GM18861 (cell line): ENCODE results near the gene EXD2.
"Not testable (repeated sequence)": the region's sequence is repeated elsewhere in the genome, so short reads cannot be mapped to it uniquely, and the experiment has no call there.

ENCODE experiments used
- ATAC-seq: cut with Tn5 transposase; IDR thresholded peaks from one replicate; pipeline ENCODE4 v1.9.1; 2021; ENCODE audit not compliant: unreplicated experiment

EXD2 gene

DNA sequence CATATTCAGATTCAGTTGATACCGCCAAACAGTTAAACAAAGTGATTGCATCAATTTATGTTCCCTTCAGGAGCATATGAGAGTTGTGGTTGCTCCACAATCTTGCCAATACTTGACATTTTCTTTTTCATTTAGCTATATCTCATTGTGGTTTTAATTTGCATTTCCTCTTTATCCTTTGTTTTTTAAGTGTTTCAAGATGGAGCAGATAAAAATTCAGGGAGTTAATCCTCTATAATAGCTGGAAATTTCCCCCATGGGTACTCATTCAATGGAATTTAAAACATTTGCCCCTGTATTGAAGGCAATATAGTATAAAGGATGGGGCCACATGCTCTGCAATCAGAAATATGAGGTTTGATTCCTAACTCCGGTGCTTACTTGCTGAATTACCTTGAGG is 1.1 kb upstream of the EXD2 start:
- ATAC-seq: no peak

GRCh38 chr14:69193721-69194120 is 2.4 kb downstream of the EXD2 start:
- no peak for ATAC-seq

DNA sequence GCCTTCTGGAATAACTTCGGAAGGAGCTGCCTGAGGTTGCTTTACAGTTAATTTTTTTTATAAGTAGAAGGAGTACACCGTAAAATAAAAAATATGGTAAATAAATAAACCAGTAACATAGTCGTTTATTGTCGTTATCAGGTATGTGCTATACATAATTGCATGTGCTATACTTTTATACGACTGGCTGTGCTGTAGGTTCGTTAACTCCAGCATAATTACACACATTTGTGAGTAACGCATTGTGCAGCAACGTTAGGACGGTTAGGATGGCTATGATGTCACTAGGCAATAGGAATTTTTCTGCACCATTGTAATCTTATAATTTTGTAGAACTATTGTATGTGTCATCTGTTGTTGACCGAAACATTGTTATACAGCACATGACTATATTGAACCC is 8.5 kb downstream of the EXD2 start:
- no peak for ATAC-seq

DNA sequence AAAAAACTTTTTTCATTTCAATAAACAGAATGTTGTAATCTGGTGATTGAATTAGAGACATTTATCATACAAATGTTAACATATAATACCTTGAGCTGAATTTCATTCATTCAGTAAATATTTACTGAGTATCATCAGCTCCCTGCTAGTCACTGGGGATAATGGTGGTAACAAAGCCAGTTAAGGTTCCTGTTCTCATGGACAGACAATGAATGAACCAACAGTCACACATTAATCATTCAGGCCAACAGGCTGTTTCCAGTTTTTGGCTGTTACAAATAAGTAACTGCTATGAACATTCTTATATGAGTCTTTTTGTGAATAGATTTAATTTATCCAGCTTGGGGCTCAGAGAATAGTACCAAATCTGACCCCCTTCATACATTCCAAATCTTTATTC is 13.5 kb downstream of the EXD2 start:
- no peak for ATAC-seq

DNA sequence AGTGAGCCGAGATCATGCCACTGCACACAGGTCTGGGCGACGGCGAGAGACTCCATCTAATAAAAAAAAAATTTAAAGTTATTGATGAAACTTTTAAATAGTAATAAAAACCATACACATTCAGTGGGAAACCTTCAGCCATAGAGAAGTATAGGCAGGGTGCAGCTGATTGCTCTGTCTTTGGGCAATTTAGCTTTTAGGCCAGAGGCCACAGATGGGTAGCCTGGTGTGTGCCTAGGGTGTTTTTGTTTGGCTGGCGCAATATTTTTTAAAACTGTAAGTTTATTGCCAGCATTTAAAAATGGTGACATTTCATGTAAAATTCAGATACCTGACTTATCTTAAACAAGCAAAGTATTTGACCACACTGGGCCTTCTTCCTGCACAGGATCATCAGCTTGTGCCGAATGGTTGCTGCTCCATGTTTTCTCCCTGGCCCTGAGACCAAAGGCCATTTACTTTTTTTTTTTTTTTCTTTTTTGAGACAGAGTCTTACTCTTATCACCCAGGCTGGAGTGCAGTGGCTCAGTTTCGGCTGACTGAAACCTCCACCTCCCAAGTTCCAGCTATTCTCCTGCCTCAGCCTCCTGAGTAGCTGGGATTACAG is 16.2 kb downstream of the EXD2 start:
- ATAC-seq: no peak

DNA sequence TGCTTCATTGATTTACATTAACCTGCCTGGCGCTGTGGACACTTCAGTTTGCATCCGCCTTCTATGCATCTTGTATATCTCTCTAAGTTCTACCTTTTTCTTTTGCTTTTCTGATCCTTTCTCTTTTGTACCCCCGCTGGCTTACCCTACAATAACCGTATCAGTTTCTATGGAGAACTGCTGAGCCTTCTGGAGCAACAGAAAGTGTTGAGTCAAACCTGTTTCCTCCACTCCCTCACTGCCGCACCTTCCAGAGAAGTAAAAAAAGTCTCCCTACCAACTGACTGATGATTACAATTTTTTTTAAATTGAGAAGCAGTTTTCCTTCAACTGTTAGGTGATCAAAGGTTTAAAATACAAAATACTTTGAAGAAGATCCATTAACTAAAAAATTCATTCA is 17.4 kb downstream of the EXD2 start:
- no peak for ATAC-seq

DNA sequence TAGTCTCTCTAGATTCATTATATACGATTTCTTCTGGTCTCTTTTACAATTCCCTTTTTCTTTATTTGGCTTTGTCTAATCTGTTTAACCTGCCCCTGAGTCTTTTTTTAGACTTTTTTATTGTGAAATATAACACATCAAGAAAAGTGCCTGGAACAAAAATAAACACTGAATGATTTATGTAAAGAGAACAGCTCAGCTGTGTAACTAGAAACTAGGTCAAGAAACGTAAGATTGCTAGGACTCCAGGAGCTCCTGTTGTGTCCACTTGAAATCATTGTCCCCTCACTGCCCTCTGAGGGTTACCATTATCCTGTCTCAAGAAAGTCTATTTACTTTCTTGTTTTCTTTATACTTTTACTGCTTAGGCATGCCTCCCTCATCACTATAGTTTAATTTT is 23.1 kb downstream of the EXD2 start:
- ATAC-seq: no peak

- not testable (repeated sequence) for ATAC-seq
Measured at GRCh38 chr14:69217663-69218062, 26.4 kb downstream of the EXD2 start.

DNA sequence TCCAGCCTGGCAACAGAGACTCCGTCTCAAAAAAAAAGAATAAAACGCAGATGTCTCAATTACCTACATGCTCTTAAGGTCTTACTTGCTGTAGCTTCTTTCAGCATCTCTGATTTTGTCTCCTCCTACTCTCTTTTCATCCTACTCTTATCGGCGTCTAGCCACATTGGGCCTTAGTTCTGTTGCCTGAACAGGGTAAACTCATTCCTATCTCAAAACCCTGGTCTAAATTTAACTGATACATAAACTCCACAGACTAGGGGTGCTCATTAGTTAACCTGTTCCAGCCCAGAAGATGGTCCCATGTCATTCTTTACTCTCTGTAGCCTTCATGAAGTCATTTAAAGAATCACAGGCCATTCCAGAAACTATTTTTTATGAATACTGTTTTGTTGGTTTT is 33.6 kb downstream of the EXD2 start:
- no peak for ATAC-seq

GRCh38 chr14:69226178-69226577 is 34.9 kb downstream of the EXD2 start:
- ATAC-seq: no peak

- no peak for ATAC-seq
Measured at GRCh38 chr14:69226736-69227135, 35.4 kb downstream of the EXD2 start.

DNA sequence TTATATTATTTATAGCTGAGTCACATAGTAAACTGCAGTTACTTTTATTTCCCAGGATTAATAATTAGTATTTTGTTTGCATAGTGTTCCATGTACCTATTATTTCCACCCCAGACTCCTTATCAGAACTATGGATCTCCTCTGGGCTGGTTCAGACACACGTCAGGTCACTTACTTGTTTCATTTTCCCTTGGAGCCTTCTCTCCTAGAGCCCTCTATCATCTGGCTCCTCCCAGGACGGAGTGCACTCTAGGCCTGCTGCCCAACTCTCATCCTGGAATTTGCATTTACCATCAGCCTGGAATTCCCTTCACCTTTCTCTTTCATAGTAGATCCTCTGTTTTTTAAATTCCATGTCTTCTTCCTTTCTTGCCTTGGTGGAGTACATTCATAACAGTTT is 40.2 kb downstream of the EXD2 start:
- no peak for ATAC-seq

DNA sequence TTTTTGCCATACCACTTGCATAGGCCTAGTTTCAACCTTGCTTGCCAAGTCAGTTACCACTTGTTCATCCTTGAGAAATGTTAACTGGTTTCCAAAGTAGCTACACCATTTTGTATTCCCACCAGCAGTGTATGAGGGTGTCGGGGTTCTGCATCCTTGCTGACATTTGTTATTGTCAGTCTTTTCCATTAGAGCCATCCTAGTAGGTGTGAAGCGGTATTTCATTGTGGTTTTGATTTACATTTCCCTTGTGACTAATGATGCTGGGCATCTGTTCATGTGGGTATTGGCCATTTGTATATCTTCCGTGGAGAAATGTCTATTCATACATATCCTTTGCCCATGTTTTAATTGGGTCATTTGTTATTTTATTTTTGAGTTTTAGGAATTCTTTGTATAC is 41.1 kb downstream of the EXD2 start:
- ATAC-seq: no peak

DNA sequence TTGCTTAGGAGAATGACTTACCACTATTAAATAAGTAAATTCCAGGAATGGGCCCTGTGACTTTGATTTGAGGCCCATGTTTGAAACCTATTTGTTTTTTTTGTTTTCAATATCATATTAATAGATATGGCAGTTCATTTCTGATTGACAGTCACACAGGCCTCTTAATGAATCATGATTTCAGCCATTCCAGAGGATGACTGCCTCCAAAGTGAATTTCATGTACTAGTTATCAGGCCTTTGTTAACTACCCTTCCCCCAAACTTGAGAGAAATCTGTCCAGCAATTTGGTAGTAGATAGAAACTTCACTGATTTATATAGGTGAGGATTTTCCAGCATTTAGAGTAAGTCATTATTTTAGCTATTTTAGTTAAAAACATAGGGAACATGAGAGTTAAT is 42.8 kb downstream of the EXD2 start:
- ATAC-seq: no peak

- no peak for ATAC-seq
Measured at GRCh38 chr14:69235708-69236107, 44.4 kb downstream of the EXD2 start.

- no peak for ATAC-seq
Measured at GRCh38 chr14:69237142-69237541, 45.8 kb downstream of the EXD2 start.

- ATAC-seq: no peak
Measured at GRCh38 chr14:69237584-69237983, 46.3 kb downstream of the EXD2 start.

DNA sequence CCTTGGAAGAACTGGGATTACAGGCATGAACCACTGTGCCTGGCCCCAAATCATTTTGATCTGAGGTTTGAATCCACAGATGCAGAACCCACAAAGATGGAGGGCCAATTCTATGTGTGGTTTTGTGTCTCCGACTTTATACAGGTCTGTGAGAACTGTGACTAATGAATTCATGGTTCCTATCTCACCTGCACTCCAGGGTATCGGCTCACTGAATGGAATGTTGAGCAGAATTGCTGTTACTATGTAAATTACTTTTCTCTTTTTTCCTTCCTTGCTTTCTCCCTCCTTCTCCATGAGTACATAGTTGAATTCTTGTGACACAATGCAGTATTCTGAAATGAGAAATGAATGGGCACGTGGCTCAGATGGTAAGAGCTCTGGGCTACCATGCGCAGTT is 47.6 kb downstream of the EXD2 start:
- no peak for ATAC-seq

DNA sequence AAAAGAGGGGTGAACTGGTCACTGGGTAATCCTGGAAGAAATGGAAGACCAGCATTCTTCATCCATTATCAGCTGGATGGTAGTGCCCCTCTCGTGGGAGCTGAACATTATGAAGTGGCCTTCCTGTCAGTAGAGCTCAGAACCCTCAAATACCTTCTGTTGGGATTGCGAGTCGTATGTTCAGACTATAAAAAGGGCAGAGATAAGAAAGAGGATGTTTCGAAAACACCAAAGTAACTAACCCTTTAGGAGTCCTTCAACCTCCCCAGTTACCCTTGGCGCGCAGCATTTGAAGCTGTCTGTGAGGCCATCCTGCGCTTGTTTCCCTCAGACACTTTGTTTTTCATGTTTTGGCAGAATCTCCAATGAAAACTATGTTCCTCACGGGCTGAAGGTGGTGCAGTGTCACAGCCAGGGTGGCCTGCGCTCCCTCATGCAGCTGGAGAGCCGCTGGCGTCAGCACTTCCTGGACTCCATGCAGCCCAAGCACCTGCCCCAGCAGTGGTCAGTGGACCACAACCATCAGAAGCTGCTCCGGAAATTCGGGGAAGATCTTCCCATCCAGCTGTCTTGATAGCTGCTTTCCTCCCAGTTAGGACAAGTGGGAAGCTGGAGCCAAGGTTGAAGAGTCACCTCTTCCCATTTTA is 49.4 kb downstream of the EXD2 start:
- no peak for ATAC-seq

DNA sequence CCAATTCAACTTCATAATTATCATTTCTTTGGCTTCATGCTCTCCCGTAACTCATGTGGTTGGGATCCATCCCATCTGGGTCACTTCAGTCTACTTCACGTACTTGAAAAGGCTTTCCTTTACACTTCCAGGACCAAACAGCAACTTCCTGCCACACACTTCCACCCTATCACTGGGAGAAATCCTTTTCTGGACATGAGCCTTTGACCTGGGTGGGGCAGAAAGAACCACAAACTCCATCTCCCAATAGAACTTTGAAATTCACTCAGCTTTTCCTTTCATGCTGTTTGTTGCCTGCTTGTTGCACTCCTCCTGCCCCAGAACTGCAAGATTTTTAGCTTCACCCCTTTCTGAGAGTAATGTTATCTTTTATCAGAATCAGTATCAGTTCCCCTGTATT is 50.3 kb downstream of the EXD2 start:
- ATAC-seq: no peak

GRCh38 chr14:69242311-69243224 is 51.3 kb downstream of the EXD2 start:
- no peak for ATAC-seq

DNA sequence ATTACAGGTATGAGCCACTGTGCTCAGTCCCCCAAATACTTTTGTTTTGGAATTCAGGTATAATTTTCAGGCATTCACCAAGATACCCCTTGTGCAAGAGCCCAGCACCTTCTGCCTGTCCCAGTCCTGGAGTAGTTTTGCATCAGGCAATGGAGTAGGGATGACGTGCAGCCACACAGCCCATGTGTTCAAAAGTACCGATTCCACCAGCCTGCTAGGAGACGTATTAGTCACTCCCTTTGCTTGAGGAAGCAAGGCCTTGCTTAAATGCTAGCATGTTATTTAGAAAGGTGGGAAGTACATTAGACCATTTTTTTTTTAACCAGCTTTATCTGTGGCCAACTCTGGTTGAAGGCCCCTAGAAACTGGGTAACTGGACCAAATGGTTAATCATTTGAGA is 53.6 kb downstream of the EXD2 start:
- ATAC-seq: no peak
